HCT116 (cell line): ENCODE data around the gene FSD1. TPM values are rescaled to one million over a fixed set of nuclear protein-coding genes. Genes with fewer than 3 reads are reported as not detected.

Experiments used
- ATAC-seq: fragments of 200-7000 bp; cut with Tn5 transposase; 2 replicates; pipeline ENCODE4 v1.9.1; 2020; ENCODE audit warnings: mild to moderate bottlenecking, moderate library complexity
- BruUV-seq: library from RNA; stranded (reverse); fragments of 400-500 nt; replicated peaks from 2 replicates; lab custom pipeline; 2021; lab: Mats Ljungman, UMichigan
- CTCF ChIA-PET: fragments of 300-600 bp; sonication (Branson Sonifier 250); formaldehyde crosslinking; loops from one replicate; lab custom pipeline; 2021; ENCODE audit warnings: antibody characterized with exemption; lab: Charles Lee
- POLR2A ChIA-PET: fragments of 300-600, 350-600 bp; sonication (Branson Sonifier 250); formaldehyde crosslinking; loops from one replicate; lab custom pipeline; 2021; ENCODE audit warnings: antibody characterized with exemption; lab: Charles Lee
- RAD21 ChIA-PET, 2 experiments: fragments of 300-600 bp; sonication (Branson Sonifier 250); formaldehyde crosslinking; loops; one replicate each; lab custom pipeline; 2023; ENCODE audit warnings: low total read pairs in 2 of 2; ENCODE audit not compliant: uncharacterized antibody in 2 of 2, unreplicated experiment in 2 of 2, low non-redundant PET in 1 of 2; lab: Charles Lee
- DNase-seq: peaks from one replicate; pipeline ENCODE4 v3.0.0-alpha.2; 2010; ENCODE audit warnings: low read depth, low spot score
- H2AFZ ChIP-seq: fragments of 200-600 bp; shearing (Covaris generic), sonication (generic); 2 replicates; pipeline ENCODE4 v1.6.1; 2017; ENCODE audit warnings: low read depth, mixed run types, mixed read lengths, antibody characterized with exemption, low read length; ENCODE audit not compliant: poor library complexity, severe bottlenecking
- H3K27ac ChIP-seq: 2 replicates; pipeline ENCODE4 v1.5.1; 2012; ENCODE audit warnings: low read depth, low read length
- H3K27me3 ChIP-seq: fragments of 200-600 bp; sonication (generic); 2 replicates; pipeline ENCODE4 v1.6.1; 2016; ENCODE audit warnings: mixed run types, low read length, mixed read lengths; ENCODE audit not compliant: insufficient read depth
- H3K36me3 ChIP-seq, 2 experiments: fragments of 200-500 bp in 1 of 2; fragments of 200-600 bp in 1 of 2; sonication (Bioruptor generic) in 1 of 2; sonication (generic) in 1 of 2; 2 replicates each; pipeline versions ENCODE4 v1.5.1 to v1.6.1; 2014 to 2016; ENCODE audit warnings: low read length in 2 of 2, inconsistent platforms in 1 of 2, mixed read lengths in 1 of 2, mixed run types in 1 of 2; ENCODE audit not compliant: insufficient read depth in 2 of 2, control insufficient read depth in 1 of 2
- H3K4me1 ChIP-seq, 2 experiments: fragments of 200-600 bp in 1 of 2; sonication (generic) in 1 of 2; 2 replicates each; pipeline versions ENCODE4 v1.5.1 to v1.6.1; 2012 to 2017; ENCODE audit warnings: low read length in 2 of 2, inconsistent platforms in 1 of 2, mild to moderate bottlenecking in 1 of 2, mixed read lengths in 1 of 2, mixed run types in 1 of 2, moderate library complexity in 1 of 2; ENCODE audit not compliant: insufficient read depth in 2 of 2, control insufficient read depth in 1 of 2
- H3K4me2 ChIP-seq: fragments of 200-600 bp; sonication (generic); 2 replicates; pipeline ENCODE4 v1.6.1; 2017; ENCODE audit warnings: mixed run types, low read length, mixed read lengths
- H3K4me3 ChIP-seq, 2 experiments: fragments of 200-600 bp in 1 of 2; sonication (generic) in 1 of 2; replicated peaks in 1 of 2; 2 replicates each; pipeline ENCODE4 v1.5.1; 2011 to 2016; ENCODE audit warnings: low read length in 2 of 2, control low read depth in 1 of 2, low read depth in 1 of 2, mild to moderate bottlenecking in 1 of 2, mixed read lengths in 1 of 2, mixed run types in 1 of 2
- H3K79me2 ChIP-seq: fragments of 200-600 bp; sonication (generic); 2 replicates; pipeline ENCODE4 v1.6.1; 2017; ENCODE audit warnings: mild to moderate bottlenecking, mixed run types, low read length, moderate library complexity, mixed read lengths; ENCODE audit not compliant: insufficient read depth
- H3K9ac ChIP-seq: fragments of 200-600 bp; sonication (generic); 2 replicates; pipeline ENCODE4 v1.6.1; 2016; ENCODE audit warnings: low read length, mixed read lengths
- H3K9me2 ChIP-seq: fragments of 200-600 bp; sonication (generic), shearing (Covaris generic); 2 replicates; pipeline ENCODE4 v1.6.1; 2017; ENCODE audit warnings: mixed run types, mild to moderate bottlenecking, moderate library complexity; ENCODE audit not compliant: insufficient read depth
- H3K9me3 ChIP-seq, 2 experiments: fragments of 200-500 bp in 1 of 2; fragments of 200-600 bp in 1 of 2; sonication (Bioruptor generic) in 1 of 2; sonication (generic) in 1 of 2; 2 replicates each; pipeline ENCODE4 v1.6.1; 2014 to 2017; ENCODE audit warnings: low read length in 2 of 2, mixed read lengths in 2 of 2, inconsistent platforms in 1 of 2, low read depth in 1 of 2, mild to moderate bottlenecking in 1 of 2, mixed run types in 1 of 2, moderate library complexity in 1 of 2; ENCODE audit not compliant: control insufficient read depth in 1 of 2, insufficient read depth in 1 of 2
- H4K20me1 ChIP-seq: fragments of 200-600 bp; sonication (generic), shearing (Covaris generic); 2 replicates; pipeline ENCODE4 v1.6.1; 2017; ENCODE audit warnings: mixed run types, mild to moderate bottlenecking, moderate library complexity; ENCODE audit not compliant: insufficient read depth
- CBX3 ChIP-seq: IDR thresholded peaks from 2 replicates; pipeline ENCODE4 v1.6.1; 2012; ENCODE audit warnings: low read depth
- CEBPB ChIP-seq: IDR thresholded peaks from 2 replicates; pipeline ENCODE4 v1.6.1; 2012; ENCODE audit warnings: low read depth
- EGR1 ChIP-seq: IDR thresholded peaks from 2 replicates; pipeline ENCODE4 v1.6.1; 2012; ENCODE audit warnings: low read depth
- ELF1 ChIP-seq: IDR thresholded peaks from 2 replicates; pipeline ENCODE4 v1.6.1; 2012; ENCODE audit warnings: low read depth, borderline replicate concordance
- EZH2 ChIP-seq: fragments of 200-600 bp; sonication (generic); IDR thresholded peaks from 2 replicates; pipeline ENCODE4 v1.6.1; 2017; ENCODE audit warnings: antibody characterized with exemption, mixed run types
- EZH2phosphoT487 ChIP-seq: fragments of 200-600 bp; IDR thresholded peaks from 2 replicates; pipeline ENCODE4 v1.6.1; 2018; ENCODE audit warnings: antibody characterized with exemption, borderline replicate concordance
- POLR2A ChIP-seq: IDR thresholded peaks from 2 replicates; pipeline ENCODE4 v1.7.0; 2011; ENCODE audit warnings: borderline replicate concordance; ENCODE audit not compliant: insufficient read depth, insufficient read length; ENCODE audit errors: extremely low read depth
- POLR2AphosphoS5 ChIP-seq: IDR thresholded peaks from 2 replicates; pipeline ENCODE4 v1.6.1; 2011; ENCODE audit warnings: mild to moderate bottlenecking, low read depth, low read length, moderate library complexity
- RAD21 ChIP-seq: IDR thresholded peaks from 2 replicates; pipeline ENCODE4 v1.6.1; 2012; ENCODE audit warnings: low read depth, mild to moderate bottlenecking
- SP1 ChIP-seq: IDR thresholded peaks from 2 replicates; pipeline ENCODE4 v1.6.1; 2012; ENCODE audit warnings: low read depth
- SRF ChIP-seq: IDR thresholded peaks from 2 replicates; pipeline ENCODE4 v1.6.1; 2012; ENCODE audit warnings: low read depth
- TCF7L2 ChIP-seq: IDR thresholded peaks from 2 replicates; pipeline ENCODE4 v1.7.0; 2011; ENCODE audit warnings: borderline replicate concordance, inconsistent platforms; ENCODE audit not compliant: insufficient read depth, insufficient read length; ENCODE audit errors: extremely low read depth
- YY1 ChIP-seq: IDR thresholded peaks from 2 replicates; pipeline ENCODE4 v1.6.1; 2011; ENCODE audit warnings: low read length, low read depth, moderate library complexity, mild to moderate bottlenecking; ENCODE audit not compliant: insufficient replicate concordance; ENCODE audit errors: extremely low read depth
- ZFX ChIP-seq: fragments of 450-650 bp; IDR thresholded peaks from 2 replicates; pipeline ENCODE4 v1.6.1; 2017
- ZNF274 ChIP-seq: fragments of 200-500 bp; sonication (Bioruptor generic); IDR thresholded peaks from 2 replicates; pipeline ENCODE4 v1.6.1; 2014; ENCODE audit warnings: mild to moderate bottlenecking, low read depth, low read length, inconsistent platforms
- intact Hi-C: fragments of 100-400 bp; cut with micrococcal nuclease; formaldehyde crosslinking; loops from 2 replicates; pipeline ENCODE4 v1.10.0; 2022
- total RNA-seq: library from RNA; stranded (reverse); gene quantifications from one replicate; pipeline ENCODE4 v1.2.1, GENCODE V29; 2021; ENCODE audit not compliant: unreplicated experiment
- TF ChIP-seq, protein P1 (sequence below): IDR thresholded peaks from 2 replicates; pipeline ENCODE4 v1.6.1; 2012
- TF ChIP-seq, protein P2 (sequence below): IDR thresholded peaks from 2 replicates; pipeline ENCODE4 v1.6.1; 2012
- TF ChIP-seq, protein P3 (sequence below): IDR thresholded peaks from 2 replicates; pipeline ENCODE4 v1.6.1; 2012; ENCODE audit warnings: low read depth

The FSD1 gene
- total RNA-seq, 1 experiment from 2014 or later: 20.1 TPM

DNA sequence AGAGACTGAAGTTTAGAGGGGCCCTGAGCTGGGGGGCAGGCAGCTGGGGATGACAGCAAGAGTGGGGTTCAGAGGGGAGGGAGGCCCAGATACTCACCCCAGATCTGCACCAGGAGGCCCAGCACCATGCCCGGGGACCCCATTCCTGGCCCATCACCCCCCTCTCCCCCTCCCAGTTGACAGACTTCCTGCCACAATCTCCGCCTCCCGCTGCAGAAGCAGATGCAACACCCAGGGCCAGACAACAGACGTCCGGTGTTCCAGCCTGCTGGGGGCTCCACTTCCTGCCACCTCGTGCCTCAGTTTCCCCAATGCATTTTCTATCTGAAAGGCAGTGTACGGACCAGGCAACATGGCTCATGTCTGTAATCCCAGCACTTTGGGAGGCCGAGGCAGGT, 2.2 kb upstream of the FSD1 start, which contains the start of gene TMIGD2:
TSS of gene TMIGD2 (minus strand) at position 147 of the 398 bp plus-strand sequence. CDS start at position 143, 4 bp downstream.
- TF ChIP-seq EZH2phosphoT487 (no peak), EZH2 (no peak), SP1 (no peak), EGR1 (no peak), RAD21 (no peak), TCF7L2 (no peak), CEBPB (no peak), ZFX (no peak), YY1 (no peak), ELF1 (no peak), POLR2A (no peak), POLR2AphosphoS5 (no peak), ZNF274 (no peak), SRF (no peak), CBX3 (no peak)
- TF ChIP-seq, protein P1, sequence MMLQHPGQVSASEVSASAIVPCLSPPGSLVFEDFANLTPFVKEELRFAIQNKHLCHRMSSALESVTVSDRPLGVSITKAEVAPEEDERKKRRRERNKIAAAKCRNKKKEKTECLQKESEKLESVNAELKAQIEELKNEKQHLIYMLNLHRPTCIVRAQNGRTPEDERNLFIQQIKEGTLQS: no peak
- TF ChIP-seq, protein P2, sequence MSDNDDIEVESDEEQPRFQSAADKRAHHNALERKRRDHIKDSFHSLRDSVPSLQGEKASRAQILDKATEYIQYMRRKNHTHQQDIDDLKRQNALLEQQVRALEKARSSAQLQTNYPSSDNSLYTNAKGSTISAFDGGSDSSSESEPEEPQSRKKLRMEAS: no peak
- TF ChIP-seq, protein P3, sequence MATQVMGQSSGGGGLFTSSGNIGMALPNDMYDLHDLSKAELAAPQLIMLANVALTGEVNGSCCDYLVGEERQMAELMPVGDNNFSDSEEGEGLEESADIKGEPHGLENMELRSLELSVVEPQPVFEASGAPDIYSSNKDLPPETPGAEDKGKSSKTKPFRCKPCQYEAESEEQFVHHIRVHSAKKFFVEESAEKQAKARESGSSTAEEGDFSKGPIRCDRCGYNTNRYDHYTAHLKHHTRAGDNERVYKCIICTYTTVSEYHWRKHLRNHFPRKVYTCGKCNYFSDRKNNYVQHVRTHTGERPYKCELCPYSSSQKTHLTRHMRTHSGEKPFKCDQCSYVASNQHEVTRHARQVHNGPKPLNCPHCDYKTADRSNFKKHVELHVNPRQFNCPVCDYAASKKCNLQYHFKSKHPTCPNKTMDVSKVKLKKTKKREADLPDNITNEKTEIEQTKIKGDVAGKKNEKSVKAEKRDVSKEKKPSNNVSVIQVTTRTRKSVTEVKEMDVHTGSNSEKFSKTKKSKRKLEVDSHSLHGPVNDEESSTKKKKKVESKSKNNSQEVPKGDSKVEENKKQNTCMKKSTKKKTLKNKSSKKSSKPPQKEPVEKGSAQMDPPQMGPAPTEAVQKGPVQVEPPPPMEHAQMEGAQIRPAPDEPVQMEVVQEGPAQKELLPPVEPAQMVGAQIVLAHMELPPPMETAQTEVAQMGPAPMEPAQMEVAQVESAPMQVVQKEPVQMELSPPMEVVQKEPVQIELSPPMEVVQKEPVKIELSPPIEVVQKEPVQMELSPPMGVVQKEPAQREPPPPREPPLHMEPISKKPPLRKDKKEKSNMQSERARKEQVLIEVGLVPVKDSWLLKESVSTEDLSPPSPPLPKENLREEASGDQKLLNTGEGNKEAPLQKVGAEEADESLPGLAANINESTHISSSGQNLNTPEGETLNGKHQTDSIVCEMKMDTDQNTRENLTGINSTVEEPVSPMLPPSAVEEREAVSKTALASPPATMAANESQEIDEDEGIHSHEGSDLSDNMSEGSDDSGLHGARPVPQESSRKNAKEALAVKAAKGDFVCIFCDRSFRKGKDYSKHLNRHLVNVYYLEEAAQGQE: no peak
- Histone ChIP-seq H3K4me2 (no peak within 1 kb of the TSS), H3K4me3 (no peak within 1 kb of the TSS), H3K9ac (no peak within 1 kb of the TSS), H3K9me2 (no peaks in the 10 kb centered on the region), H4K20me1 (no peaks in the 10 kb centered on the region), H2AFZ (no peak within 1 kb of the TSS), H3K79me2 (no peaks in the 10 kb centered on the region), H3K36me3 (no peaks in the 10 kb centered on the region), H3K27ac (no peak within 1 kb of the TSS), H3K4me1 (peaks cover 4 to 9% of the 10 kb centered on the region in 2 experiments; a peak in 2 of 4 replicates), H3K9me3 (no peaks in the 10 kb centered on the region), H3K27me3 (no peaks in the 10 kb centered on the region)
- POLR2A ChIA-PET: no interaction called here
- no peak for ATAC-seq
- no TSS peak for BruUV-seq
- RAD21 ChIA-PET: no interaction called here
- intact Hi-C loops: no loop called here
- CTCF ChIA-PET: no interaction called here
- no peak for DNase-seq
